Measurements from ENCODE around the gene EP300. TPM values are rescaled to one million over a fixed set of nuclear protein-coding genes. Genes with fewer than 3 reads are reported as not detected.

Gene EP300
- total RNA-seq, 3 donors from 2014 or later (not counting 1 experiment from before 2014, with no cell fraction given) = 180 to 193 (median 188) TPM

GRCh38 chr22:41117127-41117965 lies 25.0 kb downstream of the EP300 start:
- no peak overlapping the region for H3K4me3 Mint-ChIP-seq
- H3K27me3 Mint-ChIP-seq (ENCODE audit: low read depth in 2 of 2) = no peaks in the 10 kb centered on the region
- H3K9me3 Mint-ChIP-seq = no peaks in the 10 kb centered on the region
- 94% methylated on average over 9 of the region's 9 CpGs for WGBS (ENCODE audit: insufficient coverage)
- H3K9me3 ChIP-seq (ENCODE audit: control insufficient read depth, insufficient read depth, low read length) = no peaks in the 10 kb centered on the region
- no peak overlapping the region for H3K27ac Mint-ChIP-seq
- H3K4me3 ChIP-seq (ENCODE audit: low read length) = no peak overlapping the region
- H3K27me3 ChIP-seq (ENCODE audit: control insufficient read depth, insufficient read depth, low read length) = no peaks in the 10 kb centered on the region
- H3K4me1 Mint-ChIP-seq = peaks cover 47 to 52% of the 10 kb centered on the region in 2 donors
- ATAC-seq (no peak), DNase-seq (no peak)
- H3K4me1 ChIP-seq (ENCODE audit: control insufficient read depth, insufficient read depth, low read length) = peaks cover 8% of the 10 kb centered on the region
- TF ChIP-seq CTCF (IDR thresholded peaks at IDR 0.05) = no peak
- peaks cover 49% of the 10 kb centered on the region for H3K36me3 ChIP-seq (ENCODE audit: control insufficient read depth, insufficient read depth, low read length)
- no peak overlapping the region for H3K27ac ChIP-seq (ENCODE audit: low read length)
- H3K36me3 Mint-ChIP-seq = no peaks in the 10 kb centered on the region
- intact Hi-C loops (cut with micrococcal nuclease) = no loop called here

- H3K27me3 Mint-ChIP-seq (ENCODE audit: low read depth in 2 of 2) = no peaks in the 10 kb centered on the region
- H3K4me3 Mint-ChIP-seq = no peak overlapping the region
- 68% methylated on average over 2 of the region's 2 CpGs for WGBS (ENCODE audit: insufficient coverage)
- Histone ChIP-seq H3K36me3 (ENCODE audit: control insufficient read depth, insufficient read depth, low read length) (peaks cover 48% of the 10 kb centered on the region), H3K4me3 (ENCODE audit: low read length) (no peak overlapping the region), H3K4me1 (ENCODE audit: control insufficient read depth, insufficient read depth, low read length) (peaks cover 3% of the 10 kb centered on the region), H3K9me3 (ENCODE audit: control insufficient read depth, insufficient read depth, low read length) (no peaks in the 10 kb centered on the region), H3K27me3 (ENCODE audit: control insufficient read depth, insufficient read depth, low read length) (no peaks in the 10 kb centered on the region), H3K27ac (ENCODE audit: low read length) (no peak overlapping the region)
- peaks cover 32 to 37% of the 10 kb centered on the region in 2 donors for H3K4me1 Mint-ChIP-seq
- no peaks in the 10 kb centered on the region for H3K36me3 Mint-ChIP-seq
- DNase-seq (no peak), ATAC-seq (no peak)
- H3K27ac Mint-ChIP-seq = peak overlapping the region in 1 of 2 donors; percentile 71
- intact Hi-C loops (cut with micrococcal nuclease) = no loop called here
- H3K9me3 Mint-ChIP-seq = no peaks in the 10 kb centered on the region
- no peak for TF ChIP-seq CTCF (IDR thresholded peaks at IDR 0.05)
These were observed 30.8 kb downstream of the EP300 start for GRCh38 chr22:41123151-41123550.

GRCh38 chr22:41124086-41124485 lies 31.7 kb downstream of the EP300 start:
- Mint-ChIP-seq H3K27ac (peak overlapping the region; percentile 11 to 50), H3K36me3 (no peaks in the 10 kb centered on the region)
- WGBS (ENCODE audit: insufficient coverage) = 93% methylated on average over 8 of the region's 9 CpGs

More at GRCh38 chr22:41124086-41124485, 31.7 kb downstream of the EP300 start:
- Histone ChIP-seq H3K4me3 (ENCODE audit: low read length) (no peak overlapping the region), H3K36me3 (ENCODE audit: control insufficient read depth, insufficient read depth, low read length) (peaks cover 49% of the 10 kb centered on the region), H3K27ac (ENCODE audit: low read length) (no peak overlapping the region), H3K9me3 (ENCODE audit: control insufficient read depth, insufficient read depth, low read length) (no peaks in the 10 kb centered on the region), H3K4me1 (ENCODE audit: control insufficient read depth, insufficient read depth, low read length) (peaks cover 3% of the 10 kb centered on the region), H3K27me3 (ENCODE audit: control insufficient read depth, insufficient read depth, low read length) (no peaks in the 10 kb centered on the region)
- intact Hi-C loops (cut with micrococcal nuclease) = no loop called here
- DNase-seq (no peak), ATAC-seq (no peak)
- H3K9me3 Mint-ChIP-seq = no peaks in the 10 kb centered on the region
- H3K4me3 Mint-ChIP-seq = no peak overlapping the region
- H3K27me3 Mint-ChIP-seq (ENCODE audit: low read depth in 2 of 2) = no peaks in the 10 kb centered on the region
- no peak for TF ChIP-seq CTCF (IDR thresholded peaks at IDR 0.05)
- H3K4me1 Mint-ChIP-seq = peaks cover 32 to 33% of the 10 kb centered on the region in 2 donors
